Ascending aorta (tissue), 2 donors: ENCODE measurements around the gene EFNA3. TPM values are rescaled to one million over a fixed set of nuclear protein-coding genes. Genes with fewer than 3 reads are reported as not detected.
A peak's percentile ranks its signal among the peaks of the same experiment; 100 is the strongest.

Experiments
- DNase-seq, 2 donors: peaks; one replicate each; pipeline ENCODE4 v3.0.0-alpha.2; 2019; ENCODE audit warnings: low spot score in 2 of 2
- H3K27ac ChIP-seq, 2 donors: fragments of 200-600 bp; sonication (generic); one replicate each; pipeline ENCODE4 v1.5.1; 2016 to 2017; ENCODE audit warnings: mild to moderate bottlenecking in 1 of 2
- H3K27me3 ChIP-seq: fragments of 200-600 bp; sonication (generic); one replicate; pipeline ENCODE4 v1.5.1; 2017
- H3K36me3 ChIP-seq, 2 donors: fragments of 200-600 bp; sonication (generic); one replicate each; pipeline ENCODE4 v1.5.1; 2016
- H3K4me1 ChIP-seq, 2 donors: fragments of 200-600 bp; sonication (generic); one replicate each; pipeline ENCODE4 v1.5.1; 2016 to 2017; ENCODE audit warnings: mild to moderate bottlenecking in 1 of 2
- H3K4me3 ChIP-seq, 2 donors: fragments of 200-600 bp; sonication (generic); one replicate each; pipeline ENCODE4 v1.5.1; 2016 to 2017; ENCODE audit warnings: mild to moderate bottlenecking in 1 of 2
- H3K9me3 ChIP-seq, 2 donors: fragments of 200-600 bp; sonication (generic); one replicate each; pipeline ENCODE4 v1.5.1; 2016
- CTCF ChIP-seq, 3 experiments: fragments of 200-600 bp in 2 of 3; fragments of 450-650 bp in 1 of 3; sonication (generic) in 2 of 3; IDR thresholded peaks; one replicate each; pipeline ENCODE4 v1.5.1; 2016 to 2019; ENCODE audit warnings: antibody characterized with exemption in 3 of 3, mild to moderate bottlenecking in 1 of 3, moderate library complexity in 1 of 3
- intact Hi-C: fragments of 100-400 bp; cut with DNase I; formaldehyde crosslinking; loops from one replicate; pipeline ENCODE4 v1.15.1; 2023
- total RNA-seq: library from RNA; depleted of rRNA; stranded (reverse); fragments of >200 nt; gene quantifications from one replicate; pipeline ENCODE4 v1.1.0, GENCODE V29; 2016

Gene EFNA3
- total RNA-seq, 1 donor from 2014 or later, result 1.5 TPM

DNA sequence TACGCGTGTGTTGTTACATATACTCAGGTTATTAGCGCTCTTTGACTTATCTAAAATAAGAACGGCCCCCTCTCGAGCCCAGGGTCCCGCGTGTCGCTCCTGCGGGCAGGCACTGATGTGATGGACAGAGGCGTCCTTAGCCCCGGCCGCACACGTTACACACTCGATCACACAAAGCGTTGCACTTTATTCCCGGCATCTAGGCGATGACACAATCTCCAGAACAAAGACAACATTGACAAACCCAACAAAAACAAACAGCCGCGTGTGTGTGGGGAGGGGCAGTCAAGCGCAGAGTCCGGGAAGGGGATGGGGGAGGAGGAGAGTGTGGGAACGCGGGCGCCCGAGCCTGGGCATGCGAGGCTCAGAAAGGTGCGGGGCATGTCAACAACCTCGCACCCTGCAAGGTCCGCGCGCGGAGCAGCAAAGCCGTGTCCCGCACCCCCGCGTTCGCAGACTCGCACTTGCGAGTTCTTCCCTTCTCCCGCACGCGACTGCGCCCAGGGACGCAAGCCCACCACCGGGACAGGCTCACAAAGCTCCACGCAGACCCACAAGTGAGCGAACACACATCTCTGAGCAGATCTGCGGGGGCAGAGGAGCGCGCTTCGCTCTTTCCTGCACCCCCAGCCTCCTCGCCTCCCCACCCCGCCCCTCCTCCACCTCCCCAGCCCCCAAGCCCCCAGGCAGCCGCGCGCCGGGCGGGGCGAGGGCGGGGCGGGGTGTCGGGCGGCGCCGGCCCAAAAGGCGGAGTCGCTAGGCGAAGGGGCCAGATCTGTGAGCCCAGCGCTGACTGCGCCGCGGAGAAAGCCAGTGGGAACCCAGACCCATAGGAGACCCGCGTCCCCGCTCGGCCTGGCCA, 48.7 kb downstream of the EFNA3 start, which contains the start of gene EFNA1:
TSS of gene EFNA1 (plus strand) at position 772 of the 862 bp plus-strand sequence. CDS start 102 bp downstream, outside the sequence.
- peaks cover 9% of the 10 kb centered on the region for H3K27me3 ChIP-seq
- H3K4me1 ChIP-seq, result peaks cover 20 to 30% of the 10 kb centered on the region in 2 donors
- no peak for TF ChIP-seq CTCF (IDR thresholded peaks at IDR 0.05)
- peaks cover 0 to 4% of the 10 kb centered on the region in 2 donors for H3K36me3 ChIP-seq
- no peaks in the 10 kb centered on the region for H3K9me3 ChIP-seq
- intact Hi-C loops, result loop anchor here (1.0 to 5.0 kb wide), 3 partner anchors 8 to 45 kb away; partner anchors contain the start of genes KRTCAP2, SLC50A1 and TRIM46
- DNase-seq, result peak in 1 of 2 donors; percentile 78
- no peak within 1 kb of the TSS for H3K27ac ChIP-seq
- peak within 1 kb of the TSS; percentile 63 to 70 for H3K4me3 ChIP-seq

- Histone ChIP-seq H3K27me3 (peaks cover 9% of the 10 kb centered on the region), H3K9me3 (no peaks in the 10 kb centered on the region), H3K27ac (no peak overlapping the region), H3K36me3 (peaks cover 0 to 4% of the 10 kb centered on the region in 2 donors), H3K4me3 (peak overlapping the region; percentile 63 to 70), H3K4me1 (peaks cover 20 to 30% of the 10 kb centered on the region in 2 donors)
- intact Hi-C loops, result loop anchor here (1.0 to 5.0 kb wide), 3 partner anchors 7 to 44 kb away; partner anchors contain the start of genes KRTCAP2, SLC50A1 and TRIM46
- no peak for TF ChIP-seq CTCF (IDR thresholded peaks at IDR 0.05)
- DNase-seq, result no peak
Measured at GRCh38 chr1:155127967-155128754, 49.5 kb downstream of the EFNA3 start.

DNA sequence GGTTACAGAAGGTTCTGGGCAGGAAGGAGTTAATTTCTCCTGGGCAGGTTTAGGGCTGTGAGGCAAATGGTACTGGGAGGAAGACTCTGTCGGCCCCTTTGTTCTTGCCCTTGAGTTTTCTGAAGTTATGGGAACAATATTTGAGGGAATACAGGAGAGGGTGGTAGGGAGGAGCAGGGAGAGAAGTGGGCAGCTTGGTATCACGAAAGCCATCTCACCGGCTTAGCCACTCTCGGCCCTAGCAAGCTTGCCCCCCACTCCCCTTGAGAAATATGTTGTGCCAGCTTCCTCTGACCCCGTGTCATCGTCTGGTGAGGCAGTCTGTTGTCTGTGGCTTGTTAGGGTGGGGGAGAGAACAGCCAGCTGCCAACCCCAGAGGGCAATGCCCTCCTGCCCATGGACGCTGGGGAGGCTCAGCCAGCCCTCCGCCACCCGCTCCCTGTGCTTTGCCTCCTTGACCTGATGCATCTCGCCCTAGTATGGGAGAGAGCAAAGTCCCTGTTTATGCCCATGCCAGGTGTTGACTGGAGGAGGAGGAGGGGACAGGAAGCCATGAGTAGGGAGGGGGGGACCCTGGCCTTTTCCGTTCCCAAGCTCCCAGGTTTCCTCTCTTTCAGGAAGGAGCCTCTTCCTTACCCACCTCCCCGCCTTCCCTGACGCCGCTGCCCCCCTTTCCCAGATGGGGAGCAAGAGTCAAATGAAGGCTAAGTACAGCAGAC, 50.3 kb downstream of the EFNA3 start:
- intact Hi-C loops, result loop anchor here (5.0 kb wide), 1 partner anchor 43 kb away; the partner anchor contains the start of genes KRTCAP2 and TRIM46
- Histone ChIP-seq H3K27ac (no peak overlapping the region), H3K4me1 (peaks cover 20 to 30% of the 10 kb centered on the region in 2 donors), H3K9me3 (no peaks in the 10 kb centered on the region), H3K4me3 (peak overlapping the region; percentile 63 to 70), H3K27me3 (peaks cover 9% of the 10 kb centered on the region), H3K36me3 (peaks cover 0 to 4% of the 10 kb centered on the region in 2 donors)
- no peak for DNase-seq
- TF ChIP-seq CTCF (IDR thresholded peaks at IDR 0.05), result no peak

DNA sequence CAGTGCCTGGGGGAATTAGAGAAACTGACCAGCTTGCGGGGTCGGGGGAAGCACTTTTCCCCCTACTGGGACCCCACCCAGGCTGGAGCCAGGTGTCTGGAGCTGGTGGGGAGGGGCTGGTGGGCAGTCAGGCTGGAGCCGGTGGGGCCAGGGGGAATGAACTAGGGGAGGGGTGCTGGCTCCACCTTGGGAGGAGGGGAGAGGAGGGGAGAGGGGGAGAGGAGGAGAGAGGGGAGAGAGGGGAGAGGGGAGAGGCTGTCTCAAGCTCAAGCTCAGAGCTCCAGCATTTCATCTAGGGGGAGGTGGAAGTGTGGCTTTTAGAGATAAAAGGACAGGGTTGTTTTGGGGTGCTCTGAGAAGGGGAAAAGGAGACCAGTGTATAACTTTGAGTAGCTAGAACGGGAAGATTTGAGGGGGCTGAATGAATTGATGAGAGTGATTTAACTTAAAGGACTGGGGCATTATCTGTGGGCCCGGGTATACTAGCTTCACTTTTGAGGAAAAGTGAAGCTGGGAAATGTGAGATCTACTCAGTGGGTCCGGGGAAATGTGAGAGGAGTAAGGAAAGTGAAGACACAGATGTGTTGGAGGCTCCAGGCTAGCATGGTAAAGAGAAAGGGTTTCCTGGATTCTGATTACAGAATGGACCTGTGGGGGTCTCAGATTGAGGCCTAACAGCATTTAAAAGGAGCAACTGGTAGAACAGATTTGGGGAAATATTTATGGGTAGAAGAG, 51.8 kb downstream of the EFNA3 start:
- peak overlapping the region in 1 of 2 donors; percentile 70 for H3K4me3 ChIP-seq
- TF ChIP-seq CTCF (IDR thresholded peaks at IDR 0.05), result no peak
- peaks cover 0 to 4% of the 10 kb centered on the region in 2 donors for H3K36me3 ChIP-seq
- intact Hi-C loops, result no loop called here
- peaks cover 20 to 37% of the 10 kb centered on the region in 2 donors for H3K4me1 ChIP-seq
- peaks cover 9% of the 10 kb centered on the region for H3K27me3 ChIP-seq
- no peaks in the 10 kb centered on the region for H3K9me3 ChIP-seq
- DNase-seq, result no peak
- peak overlapping the region in 1 of 2 donors; percentile 15 for H3K27ac ChIP-seq
